Breast epithelium (tissue), 4 donors: Measurements from ENCODE around the gene MCTP2. TPM values are rescaled to one million over a fixed set of nuclear protein-coding genes. Genes with fewer than 3 reads are reported as not detected.

Source experiments
- DNase-seq, 2 donors: peaks; one replicate each; pipeline ENCODE4 v3.0.0-alpha.2; 2019; ENCODE audit warnings: low spot score in 2 of 2
- H3K27ac ChIP-seq, 2 donors: fragments of 200-600 bp; sonication (generic) in 1 of 2; one replicate each; pipeline ENCODE4 v1.5.1; 2016 to 2019; ENCODE audit warnings: mild to moderate bottlenecking in 1 of 2
- H3K27me3 ChIP-seq, 2 donors: fragments of 200-600 bp; sonication (generic) in 1 of 2; one replicate each; pipeline versions ENCODE4 v1.5.1 to v1.6.0; 2017 to 2019; ENCODE audit warnings: control low read depth in 1 of 2, mild to moderate bottlenecking in 1 of 2
- H3K36me3 ChIP-seq: fragments of 200-600 bp; one replicate; pipeline ENCODE4 v1.5.1; 2019
- H3K4me1 ChIP-seq, 2 donors: fragments of 200-600 bp; sonication (generic); one replicate each; pipeline ENCODE4 v1.5.1; 2016 to 2019; ENCODE audit warnings: control low read depth in 1 of 2
- H3K4me3 ChIP-seq, 3 donors: fragments of 200-600 bp; sonication (generic); 1 replicate in 2 of 3; 2 replicates in 1 of 3; pipeline ENCODE4 v1.5.1; 2016 to 2019; ENCODE audit warnings: mild to moderate bottlenecking in 3 of 3, moderate library complexity in 2 of 3
- H3K9me3 ChIP-seq, 2 donors: fragments of 200-600 bp; sonication (generic) in 1 of 2; one replicate each; pipeline ENCODE4 v1.5.1; 2016 to 2019; ENCODE audit warnings: control low read depth in 1 of 2
- POLR2A ChIP-seq: fragments of 450-650 bp; IDR thresholded peaks from one replicate; pipeline ENCODE4 v1.6.1; 2016; ENCODE audit warnings: antibody characterized with exemption, mild to moderate bottlenecking, moderate library complexity
- POLR2AphosphoS5 ChIP-seq, 3 donors: sonication (generic); formaldehyde crosslinking; IDR thresholded peaks; one replicate each; pipeline ENCODE4 v1.6.1; 2017; ENCODE audit warnings: antibody characterized with exemption in 3 of 3
- intact Hi-C: fragments of 100-400 bp; cut with DNase I; formaldehyde crosslinking; loops from one replicate; pipeline ENCODE4 v1.15.1; 2023; ENCODE audit warnings: low total_unique reads
- total RNA-seq, 3 donors: library from RNA; depleted of rRNA; stranded (reverse); fragments of >200 nt; gene quantifications; one replicate each; pipeline ENCODE4 v1.1.0, GENCODE V29; 2016
- TF ChIP-seq, protein P1 (sequence below), 3 donors: fragments of 450-650 bp; IDR thresholded peaks; one replicate each; pipeline ENCODE4 v1.5.1; 2016 to 2017; ENCODE audit warnings: antibody characterized with exemption in 3 of 3, mild to moderate bottlenecking in 3 of 3, moderate library complexity in 3 of 3

MCTP2 gene
- total RNA-seq, 3 donors from 2014 or later, result 6.4 to 46.2 (median 25.9) TPM

DNA sequence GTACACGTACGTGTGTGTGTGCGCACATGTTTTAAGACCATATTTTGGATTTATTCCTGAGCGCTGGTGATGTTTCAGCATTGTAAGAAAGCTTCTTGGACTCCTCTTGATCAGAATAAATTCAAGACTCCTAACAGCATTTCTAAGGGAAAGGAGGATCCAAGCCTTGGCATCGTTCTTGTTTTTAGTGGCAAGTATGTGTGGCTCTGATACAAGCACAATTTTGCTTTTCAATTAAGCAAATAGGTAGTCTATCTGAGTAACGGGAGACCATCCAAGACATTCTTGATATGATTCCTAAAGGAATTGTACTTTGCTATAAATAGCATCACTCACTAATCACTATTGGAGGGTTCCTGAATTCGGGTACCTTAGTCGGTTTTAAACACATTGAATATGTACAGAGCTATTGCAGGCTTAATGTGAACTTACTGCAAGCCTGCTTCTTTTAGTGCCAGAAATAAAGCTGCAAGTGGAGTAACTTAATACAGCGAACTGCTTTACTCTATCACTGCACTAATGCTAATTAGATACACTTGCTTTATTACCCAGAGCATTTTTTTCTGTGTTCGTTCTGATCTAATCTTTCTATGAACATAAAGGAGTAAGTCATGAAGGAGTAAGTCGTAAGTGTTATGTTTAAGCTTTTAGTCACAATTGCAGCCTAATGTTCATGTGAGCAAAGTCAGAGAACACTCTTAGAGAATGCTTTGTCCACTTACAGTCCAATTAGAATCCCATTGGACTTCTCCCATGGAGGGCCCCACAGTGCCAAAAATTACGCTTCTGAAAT lies 186.3 kb downstream of the MCTP2 start:
- Histone ChIP-seq H3K9me3 (no peaks in the 10 kb centered on the region), H3K4me1 (no peaks in the 10 kb centered on the region), H3K27me3 (no peaks in the 10 kb centered on the region), H3K36me3 (no peaks in the 10 kb centered on the region), H3K27ac (no peak overlapping the region), H3K4me3 (no peak overlapping the region)
- intact Hi-C loops, result no loop called here
- TF ChIP-seq POLR2A, result no peak
- no peak for DNase-seq

DNA sequence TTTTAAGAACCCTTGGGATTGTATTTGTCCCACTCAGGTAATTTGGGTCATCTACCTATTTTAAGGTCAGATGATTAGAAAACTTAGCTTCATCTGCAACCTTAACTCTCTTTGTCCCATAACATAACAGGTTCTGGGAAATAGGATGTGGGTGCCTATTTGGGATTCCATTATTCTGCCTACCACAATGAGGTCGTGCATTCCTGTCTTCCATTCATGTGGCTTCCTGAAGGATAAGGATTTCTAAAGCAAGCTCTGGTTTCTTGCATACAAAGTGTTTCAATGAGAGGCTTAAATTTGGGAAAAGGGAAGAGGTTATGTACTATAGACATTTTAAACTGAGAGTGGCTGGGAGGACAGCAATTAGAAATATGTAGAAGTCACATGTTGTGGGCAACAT lies 190.3 kb downstream of the MCTP2 start:
- H3K9me3 ChIP-seq, result no peaks in the 10 kb centered on the region
- no peaks in the 10 kb centered on the region for H3K4me1 ChIP-seq
- no peaks in the 10 kb centered on the region for H3K27me3 ChIP-seq
- H3K36me3 ChIP-seq, result no peaks in the 10 kb centered on the region
- no peak overlapping the region for H3K27ac ChIP-seq
- no peak for TF ChIP-seq POLR2A
- TF ChIP-seq, protein P1, sequence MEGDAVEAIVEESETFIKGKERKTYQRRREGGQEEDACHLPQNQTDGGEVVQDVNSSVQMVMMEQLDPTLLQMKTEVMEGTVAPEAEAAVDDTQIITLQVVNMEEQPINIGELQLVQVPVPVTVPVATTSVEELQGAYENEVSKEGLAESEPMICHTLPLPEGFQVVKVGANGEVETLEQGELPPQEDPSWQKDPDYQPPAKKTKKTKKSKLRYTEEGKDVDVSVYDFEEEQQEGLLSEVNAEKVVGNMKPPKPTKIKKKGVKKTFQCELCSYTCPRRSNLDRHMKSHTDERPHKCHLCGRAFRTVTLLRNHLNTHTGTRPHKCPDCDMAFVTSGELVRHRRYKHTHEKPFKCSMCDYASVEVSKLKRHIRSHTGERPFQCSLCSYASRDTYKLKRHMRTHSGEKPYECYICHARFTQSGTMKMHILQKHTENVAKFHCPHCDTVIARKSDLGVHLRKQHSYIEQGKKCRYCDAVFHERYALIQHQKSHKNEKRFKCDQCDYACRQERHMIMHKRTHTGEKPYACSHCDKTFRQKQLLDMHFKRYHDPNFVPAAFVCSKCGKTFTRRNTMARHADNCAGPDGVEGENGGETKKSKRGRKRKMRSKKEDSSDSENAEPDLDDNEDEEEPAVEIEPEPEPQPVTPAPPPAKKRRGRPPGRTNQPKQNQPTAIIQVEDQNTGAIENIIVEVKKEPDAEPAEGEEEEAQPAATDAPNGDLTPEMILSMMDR (IDR thresholded peaks at IDR 0.05), result no peak
- TF ChIP-seq POLR2AphosphoS5 (IDR thresholded peaks at IDR 0.05), result no peak
- intact Hi-C loops, result no loop called here
- no peak overlapping the region for H3K4me3 ChIP-seq
- DNase-seq, result no peak

DNA sequence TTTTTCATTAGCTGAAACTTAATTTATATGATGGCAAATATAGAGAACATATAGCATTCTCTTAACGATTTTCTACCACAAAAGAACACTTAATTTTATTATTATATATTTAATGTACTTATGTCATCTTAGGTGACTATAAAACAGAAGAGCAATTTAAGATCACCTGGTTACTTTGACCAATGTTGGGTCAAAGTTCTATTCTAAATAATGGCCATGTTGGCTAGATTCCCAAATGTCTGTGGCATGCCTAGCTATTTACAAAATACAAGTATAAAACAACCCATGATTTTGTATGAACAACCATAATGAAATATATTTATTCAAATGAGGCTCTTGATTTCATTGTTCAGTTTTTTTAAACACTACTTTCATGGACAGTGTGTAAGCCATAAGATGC lies 200.9 kb downstream of the MCTP2 start:
- H3K4me3 ChIP-seq, result no peak overlapping the region
- H3K27me3 ChIP-seq, result no peaks in the 10 kb centered on the region
- no peaks in the 10 kb centered on the region for H3K36me3 ChIP-seq
- no peaks in the 10 kb centered on the region for H3K4me1 ChIP-seq
- H3K27ac ChIP-seq, result no peak overlapping the region
- intact Hi-C loops, result no loop called here
- TF ChIP-seq POLR2A (no peak), POLR2AphosphoS5 (IDR thresholded peaks at IDR 0.05) (no peak)
- TF ChIP-seq, protein P1 (IDR thresholded peaks at IDR 0.05), result no peak
- DNase-seq, result no peak
- H3K9me3 ChIP-seq, result no peaks in the 10 kb centered on the region

DNA sequence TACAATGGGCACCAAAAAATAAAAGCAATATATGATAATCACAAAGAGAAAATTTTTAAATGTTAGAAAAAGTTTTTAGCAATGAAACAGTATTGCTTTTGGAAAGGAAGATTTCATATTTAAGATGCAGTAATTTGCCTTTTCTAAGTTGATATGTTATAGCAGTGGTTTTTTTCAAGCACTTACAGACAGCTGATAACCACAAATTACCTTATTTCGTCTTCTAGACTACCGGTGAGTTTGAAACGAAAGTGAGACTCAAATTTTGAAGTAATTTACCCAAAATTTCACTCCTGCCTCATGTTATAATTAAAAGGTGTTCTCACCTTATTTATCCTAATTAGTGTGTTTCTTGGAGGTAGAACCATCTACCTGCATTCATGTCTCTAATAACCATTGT lies 207.8 kb downstream of the MCTP2 start:
- Histone ChIP-seq H3K27ac (no peak overlapping the region), H3K4me1 (no peaks in the 10 kb centered on the region), H3K27me3 (no peaks in the 10 kb centered on the region), H3K4me3 (no peak overlapping the region), H3K36me3 (no peaks in the 10 kb centered on the region), H3K9me3 (no peaks in the 10 kb centered on the region)
- no peak for DNase-seq
- TF ChIP-seq POLR2AphosphoS5 (IDR thresholded peaks at IDR 0.05) (no peak), POLR2A (no peak)
- TF ChIP-seq, protein P1 (IDR thresholded peaks at IDR 0.05), result no peak
- intact Hi-C loops, result no loop called here

DNA sequence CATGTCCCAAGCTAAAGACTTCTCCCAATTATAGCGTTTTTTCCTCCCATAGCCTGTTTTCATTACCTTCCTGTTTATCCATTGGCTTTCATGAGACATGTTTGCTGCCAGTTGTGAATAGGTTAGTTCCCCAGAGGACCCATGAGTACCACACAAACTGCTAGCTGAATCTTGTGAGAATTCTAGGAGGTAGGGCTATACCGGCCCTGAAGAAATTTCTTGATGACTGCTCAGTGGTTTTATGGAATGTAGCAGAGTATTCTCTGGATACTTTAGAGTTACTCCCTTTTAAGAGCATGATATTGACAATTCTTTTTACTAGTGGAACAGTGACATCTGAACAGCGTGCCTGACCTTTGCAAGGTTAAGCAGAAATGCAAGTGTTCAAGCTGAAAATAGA lies 210.4 kb downstream of the MCTP2 start:
- TF ChIP-seq POLR2AphosphoS5 (IDR thresholded peaks at IDR 0.05) (no peak), POLR2A (no peak)
- TF ChIP-seq, protein P1 (IDR thresholded peaks at IDR 0.05), result no peak
- Histone ChIP-seq H3K4me3 (no peak overlapping the region), H3K9me3 (no peaks in the 10 kb centered on the region), H3K27me3 (no peaks in the 10 kb centered on the region), H3K4me1 (no peaks in the 10 kb centered on the region), H3K36me3 (no peaks in the 10 kb centered on the region), H3K27ac (no peak overlapping the region)
- intact Hi-C loops, result no loop called here
- DNase-seq, result no peak
